ENCODE measurements around the gene ZNF614. TPM values are rescaled to one million over a fixed set of nuclear protein-coding genes. Genes with fewer than 3 reads are reported as not detected.
"Not testable (repeated sequence)": the region's sequence is repeated elsewhere in the genome, so short reads cannot be mapped to it uniquely, and the experiment has no call there.

ZNF614 gene
- total RNA-seq (2014; rRNA removed; shearing (Covaris generic)), result 12.1 and 14.8 TPM in 2 replicates

- DNase-seq (ENCODE audit: low read depth), result peak; percentile 91
These were observed at the start of gene ZNF614 for GRCh38 chr19:52028027-52028779. Gene ZNF614, minus strand, starts transcription at chr19:52028379. Its CDS starts 2,634 bp downstream, at chr19:52025745.

DNA sequence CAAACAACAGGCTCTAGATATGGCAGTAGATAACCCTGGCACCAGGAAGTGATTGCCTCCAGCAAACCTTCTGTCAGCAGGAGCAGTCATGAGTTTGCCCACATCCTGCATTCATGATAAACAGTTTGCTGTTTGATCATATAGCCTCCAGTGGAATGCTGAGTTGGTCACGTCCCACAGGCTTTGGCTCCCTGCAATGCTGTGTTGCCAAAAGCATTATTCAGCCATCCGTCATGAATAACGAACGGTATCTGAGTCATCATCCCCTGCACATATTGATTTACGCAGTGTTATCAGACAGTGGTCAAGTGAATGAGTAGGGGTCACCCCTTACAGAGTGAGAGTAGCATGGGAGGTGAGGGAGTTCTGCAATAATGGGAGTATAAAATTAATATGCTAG lies 42.3 kb upstream of the ZNF614 start:
- peak; percentile 15 for DNase-seq (ENCODE audit: low read depth)

- no peak for DNase-seq (ENCODE audit: low read depth)
These were observed 41.5 kb upstream of the ZNF614 start for GRCh38 chr19:52069653-52070052.

DNA sequence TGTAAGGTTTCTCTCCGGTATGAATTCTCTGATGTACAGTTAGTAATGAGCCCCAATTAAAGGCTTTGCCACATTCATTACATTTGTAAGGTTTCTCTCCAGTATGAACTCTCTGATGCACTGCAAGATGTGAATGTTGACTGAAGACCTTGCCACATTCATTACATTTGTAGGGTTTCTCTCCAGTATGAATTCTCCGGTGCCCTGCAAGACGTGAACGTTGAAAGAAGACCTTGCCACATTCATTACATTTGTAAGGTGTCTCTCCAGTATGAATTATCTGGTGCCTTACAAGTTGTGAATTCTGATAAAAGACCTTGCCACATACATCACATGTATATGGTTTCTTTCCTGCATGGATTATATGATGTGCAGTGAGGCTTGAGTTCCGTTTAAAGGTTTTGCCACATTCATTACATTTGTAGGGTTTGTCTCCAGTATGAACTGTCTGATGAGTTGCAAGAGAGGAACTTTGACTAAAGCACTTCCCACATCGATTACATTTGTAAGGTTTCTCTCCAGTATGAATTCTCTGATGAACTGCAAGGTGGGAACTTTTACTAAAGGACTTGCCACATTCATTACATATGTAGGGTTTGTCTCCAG lies 38.2 kb upstream of the ZNF614 start:
- DNase-seq (ENCODE audit: low read depth), result no peak

DNA sequence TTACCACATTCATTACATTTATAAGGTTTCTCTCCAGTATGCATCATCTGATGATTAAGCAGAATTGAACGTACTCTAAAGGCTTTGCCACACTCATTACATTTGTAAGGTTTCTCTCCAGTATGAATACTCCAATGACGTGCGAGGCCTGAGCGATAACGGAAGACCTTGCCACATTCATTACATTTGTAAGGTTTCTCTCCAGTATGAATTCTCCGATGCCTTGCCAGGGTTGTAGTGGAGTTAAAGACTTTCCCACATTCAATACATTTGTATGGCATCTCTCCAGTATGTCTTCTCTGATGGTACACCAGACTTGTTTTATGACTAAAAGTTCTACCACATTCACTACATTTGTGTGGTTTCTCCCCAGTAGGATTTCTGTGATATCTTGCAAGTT lies 37.2 kb upstream of the ZNF614 start:
- DNase-seq (ENCODE audit: low read depth), result no peak

DNA sequence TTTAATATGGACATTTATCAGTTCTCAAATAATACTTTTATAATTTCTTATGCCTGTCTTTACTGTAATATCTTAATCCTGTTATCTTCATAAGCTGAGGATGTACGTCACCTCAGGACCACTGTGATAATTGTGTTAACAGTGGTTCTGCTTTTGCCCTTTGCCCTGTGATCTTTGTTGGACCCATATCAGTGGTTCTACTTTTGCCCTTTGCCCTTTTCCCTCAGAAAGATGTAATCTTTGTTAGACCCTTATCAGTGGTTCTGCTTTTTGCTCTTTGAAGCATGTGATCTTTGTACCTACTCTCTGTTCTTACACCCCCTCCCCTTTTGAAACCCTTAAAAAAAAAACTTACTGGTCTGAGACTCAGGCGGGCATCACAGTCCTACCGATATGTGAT lies 28.3 kb upstream of the ZNF614 start:
- not testable (repeated sequence) for DNase-seq (ENCODE audit: low read depth)

DNA sequence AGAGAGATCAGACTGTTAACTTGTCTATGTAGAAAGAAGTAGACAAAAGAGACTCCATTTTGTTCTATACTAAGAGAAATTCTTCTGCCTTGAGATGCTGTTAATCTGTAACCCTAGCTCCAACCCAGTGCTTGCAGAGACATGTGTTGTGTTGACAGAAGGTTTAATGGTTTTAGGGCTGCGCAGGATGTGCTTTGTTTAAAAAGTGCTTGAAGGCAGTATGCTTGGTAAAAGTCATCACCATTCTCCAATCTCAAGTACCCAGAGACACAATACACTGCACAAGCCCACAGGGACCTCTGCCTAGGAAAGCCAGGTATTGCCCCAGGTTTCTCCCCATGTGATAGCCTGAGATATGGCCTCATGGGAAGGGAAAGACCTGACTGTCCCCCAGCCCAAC lies 23.6 kb upstream of the ZNF614 start:
- not testable (repeated sequence) for DNase-seq (ENCODE audit: low read depth)

DNA sequence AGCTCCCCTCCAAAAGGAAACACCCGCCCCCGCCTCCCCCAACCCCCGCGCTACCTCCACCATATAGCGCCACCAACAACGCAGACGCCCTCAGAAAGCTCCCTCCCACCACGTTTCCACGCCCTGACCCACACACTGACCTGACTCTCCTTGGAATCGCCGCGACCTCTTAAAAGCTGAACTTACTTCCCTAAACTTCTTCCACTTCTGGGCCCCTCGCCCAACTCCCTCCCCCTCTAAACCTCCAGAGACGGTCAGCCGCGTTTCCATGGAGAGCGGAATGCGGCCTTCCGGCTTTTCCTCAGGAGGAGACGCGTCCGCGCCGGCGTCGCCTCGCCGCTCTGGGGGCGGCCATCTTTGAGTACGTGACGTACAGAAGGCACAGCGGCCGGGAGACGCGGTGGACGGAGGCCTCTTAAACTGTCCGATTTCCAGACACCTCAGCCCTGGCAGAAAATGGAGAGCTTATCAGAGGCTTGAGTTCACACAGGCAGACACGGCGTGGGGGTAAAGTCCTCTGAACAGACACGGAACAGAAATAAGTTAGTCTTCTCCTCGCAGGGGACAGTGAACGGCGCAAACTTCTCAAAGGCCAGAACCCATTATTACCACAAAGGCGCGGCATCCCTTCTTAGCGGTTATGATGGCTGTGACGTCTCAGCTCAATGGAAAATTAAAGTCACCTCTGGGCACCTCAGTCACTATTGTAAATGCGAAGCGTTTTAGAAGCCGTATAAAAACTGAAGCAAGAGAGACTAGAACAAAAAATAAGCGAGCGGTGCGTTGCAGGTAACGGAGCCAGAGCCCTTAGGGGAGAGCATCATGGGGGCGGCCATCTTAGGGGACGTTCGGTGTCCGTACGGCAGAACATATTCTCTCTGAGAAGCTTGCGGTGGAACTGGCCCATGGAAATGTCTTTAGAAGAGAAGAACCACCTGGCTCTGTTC lies 20.6 kb upstream of the ZNF614 start, which contains the start of gene ZNF432:
Gene ZNF432, minus strand, starts transcription at position 284 of the 947 bp plus-strand sequence. CDS start 1,970 bp downstream, outside the sequence.
- DNase-seq (ENCODE audit: low read depth), result peak; percentile 95

- no peak for DNase-seq (ENCODE audit: low read depth)
These were observed 11.0 kb upstream of the ZNF614 start for GRCh38 chr19:52039169-52039568.

- no peak for DNase-seq (ENCODE audit: low read depth)
These were observed 6.0 kb upstream of the ZNF614 start for GRCh38 chr19:52034051-52034728.

GRCh38 chr19:52028780-52029123 lies 573 bp upstream of the ZNF614 start:
- DNase-seq (ENCODE audit: low read depth), result no peak

DNA sequence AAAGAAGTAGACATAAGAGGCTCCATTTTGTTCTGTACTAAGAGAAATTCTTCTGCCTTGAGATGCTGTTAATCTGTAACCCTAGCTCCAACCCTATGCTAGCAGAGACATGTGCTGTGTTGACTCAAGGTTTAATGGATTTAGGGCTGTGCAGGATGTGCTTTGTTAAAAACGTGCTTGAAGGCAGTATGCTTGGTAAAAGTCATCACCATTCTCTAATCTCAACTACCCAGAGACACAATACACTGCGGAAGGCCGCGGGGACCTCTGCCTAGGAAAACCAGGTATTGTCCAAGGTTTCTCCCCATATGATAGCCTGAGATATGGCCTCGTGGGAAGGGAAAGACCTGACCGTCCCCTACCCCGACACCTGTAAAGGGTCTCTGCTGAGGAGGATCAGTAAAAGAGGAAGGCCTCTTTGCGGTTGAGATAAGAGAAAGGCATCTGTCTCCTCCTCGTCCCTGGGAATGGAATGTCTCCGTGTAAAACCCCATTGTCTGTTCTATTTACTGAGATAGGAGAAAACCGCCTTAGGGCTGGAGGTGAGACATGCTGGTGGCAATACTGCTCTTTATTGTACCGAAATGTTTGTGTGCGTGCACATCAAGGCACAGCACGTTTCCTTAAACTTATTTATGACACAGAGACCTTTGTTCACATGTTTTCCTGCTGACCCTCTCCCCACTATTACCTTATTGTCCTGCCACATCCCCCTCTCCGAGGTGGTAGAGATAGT lies 1.8 kb downstream of the ZNF614 start:
- not testable (repeated sequence) for DNase-seq (ENCODE audit: low read depth)

GRCh38 chr19:52024478-52024877 lies 3.7 kb downstream of the ZNF614 start:
- not testable (repeated sequence) for DNase-seq (ENCODE audit: low read depth)

- no peak for DNase-seq (ENCODE audit: low read depth)
These were observed 6.0 kb downstream of the ZNF614 start for GRCh38 chr19:52022193-52022592.

DNA sequence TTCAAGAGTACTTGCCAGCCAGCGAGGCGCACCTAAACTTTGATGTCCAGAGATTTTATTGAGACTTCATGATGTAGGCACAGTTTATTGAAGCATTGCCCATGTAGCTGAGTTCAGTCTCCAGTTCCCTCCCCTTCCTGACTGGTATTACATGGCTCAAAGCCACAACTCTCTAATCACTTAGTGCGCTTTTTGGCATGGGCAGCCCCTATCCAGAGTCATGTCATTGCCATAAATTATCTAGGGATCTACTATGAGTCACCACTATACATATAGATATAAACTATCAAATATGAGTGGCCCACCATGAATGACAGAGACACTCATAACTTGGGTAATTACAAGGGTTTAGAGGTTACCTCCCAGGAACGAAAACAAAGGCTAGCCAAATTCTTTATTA lies 7.7 kb downstream of the ZNF614 start:
- DNase-seq (ENCODE audit: low read depth), result no peak

- no peak for DNase-seq (ENCODE audit: low read depth)
These were observed 17.5 kb downstream of the ZNF614 start for GRCh38 chr19:52010674-52011073.

GRCh38 chr19:52007806-52008557 lies 20.2 kb downstream of the ZNF614 start, which contains the start of gene ZNF615:
Gene ZNF615, minus strand, starts transcription at chr19:52008211. Its CDS starts 4,500 bp downstream, at chr19:52003711.
- DNase-seq (ENCODE audit: low read depth), result peak; percentile 92

DNA sequence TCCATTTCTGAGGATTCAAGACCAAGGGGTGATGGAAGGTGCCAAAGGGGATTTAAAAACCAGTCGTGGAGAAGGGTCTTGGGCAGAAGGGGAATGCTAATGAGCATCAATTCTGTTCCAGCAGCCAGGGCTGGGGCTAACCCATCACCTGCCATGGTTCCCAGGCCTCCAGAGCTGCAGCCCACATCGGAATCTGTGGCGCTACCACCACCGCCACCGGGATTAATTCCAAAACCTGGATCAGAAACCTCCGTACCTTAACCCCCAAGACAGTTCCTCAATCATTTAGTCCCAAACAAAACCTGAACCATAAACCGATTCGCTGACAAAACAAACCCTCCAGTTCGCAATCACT lies 20.8 kb downstream of the ZNF614 start:
- DNase-seq (ENCODE audit: low read depth), result peak; percentile 13

GRCh38 chr19:51994048-51994644 lies 34.0 kb downstream of the ZNF614 start:
- no peak for DNase-seq (ENCODE audit: low read depth)

DNA sequence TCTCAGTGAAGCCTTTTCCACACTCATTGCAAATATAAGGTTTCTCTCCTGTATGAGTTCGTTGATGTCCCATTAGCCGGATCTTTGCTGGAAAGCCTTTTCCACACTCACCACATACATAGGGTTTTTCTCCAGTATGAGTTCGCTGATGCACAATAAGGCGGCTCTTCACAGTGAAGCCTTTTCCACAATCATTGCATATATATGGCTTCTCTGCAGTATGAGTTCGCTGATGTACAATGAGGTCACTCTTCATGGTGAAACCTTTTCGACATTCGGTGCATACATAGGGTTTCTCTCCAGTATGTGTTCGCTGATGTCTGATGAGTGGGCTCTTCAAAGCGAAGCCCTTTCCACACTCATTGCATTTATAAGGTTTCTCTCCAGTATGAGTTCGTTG lies 34.8 kb downstream of the ZNF614 start:
- DNase-seq (ENCODE audit: low read depth), result no peak
